Measurements from ENCODE around the gene LSG1. TPM values are rescaled to one million over a fixed set of nuclear protein-coding genes. Genes with fewer than 3 reads are reported as not detected.
"Not testable (repeated sequence)": the region's sequence is repeated elsewhere in the genome, so short reads cannot be mapped to it uniquely, and the experiment has no call there.

The LSG1 gene
- total and polyA plus RNA-seq, 2 donors: 19.7 to 44.1 TPM

DNA sequence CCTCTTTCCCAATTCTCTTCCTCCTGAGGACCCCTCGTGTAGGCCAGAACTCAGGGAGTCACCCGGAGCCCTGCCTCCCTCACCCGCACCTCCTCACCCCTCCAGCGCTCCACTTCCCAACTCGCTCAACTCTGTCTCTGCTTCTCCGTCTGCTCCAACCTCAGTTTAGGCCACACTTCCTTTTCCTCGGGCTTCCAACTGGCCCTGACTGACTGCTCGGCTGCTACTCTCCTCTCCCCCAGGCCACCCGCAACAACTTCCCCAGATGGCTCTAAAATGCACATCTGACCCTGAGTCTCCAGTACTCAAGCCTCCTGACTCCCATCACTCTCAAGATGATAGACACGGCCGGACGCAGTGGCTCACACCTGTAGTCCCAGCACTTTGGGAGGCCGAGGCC, 62.4 kb downstream of the LSG1 start:
- 90% methylated on average over 13 of the region's 13 CpGs for WGBS

DNA sequence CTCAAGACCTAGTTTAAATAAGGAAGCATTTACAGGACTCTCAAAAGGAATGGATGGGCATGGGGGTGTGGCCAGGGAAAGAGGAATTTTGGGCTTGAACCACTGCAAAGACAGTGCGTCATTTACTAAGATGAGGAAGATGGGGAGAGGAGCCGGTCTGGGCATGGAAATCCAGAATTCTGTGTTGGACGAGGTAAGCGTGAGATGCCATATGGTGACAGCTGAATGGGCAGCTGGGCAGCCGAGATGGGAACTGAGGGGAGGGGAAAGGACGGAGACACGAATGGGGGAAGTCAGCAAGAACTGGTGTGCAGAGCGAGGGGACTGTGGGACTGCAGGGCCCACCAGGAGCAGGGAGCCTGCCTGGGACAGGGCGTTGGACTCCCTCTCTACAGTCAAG, 63.0 kb downstream of the LSG1 start:
- no peak for DNase-seq (ENCODE audit: extremely low spot score)
- no peaks in the 10 kb centered on the region for H3K36me3 ChIP-seq (ENCODE audit: insufficient read depth)
- WGBS: 89% methylated on average over 9 of the region's 9 CpGs
- no peak overlapping the region for H3K27ac ChIP-seq (ENCODE audit: low read depth)
- H3K4me3 ChIP-seq (ENCODE audit: low read depth, low read length): no peak overlapping the region
- H3K4me1 ChIP-seq (ENCODE audit: insufficient read depth): no peaks in the 10 kb centered on the region

More for the DNA sequence above, 62.4 kb downstream of the LSG1 start:
- DNase-seq (ENCODE audit: extremely low spot score): no peak
- H3K36me3 ChIP-seq (ENCODE audit: insufficient read depth): no peaks in the 10 kb centered on the region
- no peak overlapping the region for H3K4me3 ChIP-seq (ENCODE audit: low read depth, low read length)
- no peak overlapping the region for H3K27ac ChIP-seq (ENCODE audit: low read depth)
- no peaks in the 10 kb centered on the region for H3K4me1 ChIP-seq (ENCODE audit: insufficient read depth)

DNA sequence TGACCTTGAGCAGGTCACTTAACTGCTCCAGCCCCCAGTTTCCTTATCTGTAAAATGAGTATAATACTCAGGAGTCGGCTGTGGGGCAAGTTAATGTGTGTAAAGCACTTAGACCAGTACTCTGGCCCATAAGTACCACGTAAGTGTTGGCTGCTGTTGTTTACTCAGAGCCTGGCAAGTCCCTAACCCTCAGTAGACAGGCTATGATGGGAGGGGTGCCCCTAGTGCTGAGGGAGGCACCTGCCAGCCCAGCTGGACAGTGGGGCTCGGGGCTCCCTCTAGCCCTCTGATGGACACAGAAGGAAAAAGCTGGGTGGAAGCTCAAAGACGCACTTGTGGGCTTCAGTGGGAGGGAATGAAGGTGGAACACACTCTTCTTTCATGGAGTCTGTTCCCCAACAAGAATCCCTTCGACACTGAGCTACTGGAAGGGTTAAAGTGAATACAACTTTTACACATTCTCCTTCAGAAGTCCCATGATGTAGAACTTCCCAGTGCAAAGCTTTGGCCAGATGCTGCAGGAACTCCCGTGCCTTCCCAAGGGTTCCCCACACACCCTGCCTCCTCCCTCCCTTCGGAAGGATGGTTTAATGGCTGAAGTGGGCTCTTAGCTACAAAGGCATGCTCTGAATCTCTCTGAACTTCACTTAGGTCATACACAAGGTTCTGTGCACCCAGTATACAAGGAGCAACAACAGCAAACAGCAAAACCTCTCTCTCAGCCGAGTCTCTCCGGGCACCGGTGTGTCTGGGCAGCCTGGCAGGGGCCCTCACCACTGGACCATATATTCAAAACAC, 64.2 kb downstream of the LSG1 start:
- Histone ChIP-seq H3K4me3 (ENCODE audit: low read depth, low read length) (no peak overlapping the region), H3K4me1 (ENCODE audit: insufficient read depth) (no peaks in the 10 kb centered on the region), H3K27ac (ENCODE audit: low read depth) (no peak overlapping the region), H3K36me3 (ENCODE audit: insufficient read depth) (no peaks in the 10 kb centered on the region)
- 82% methylated on average over 10 of the region's 10 CpGs for WGBS
- no peak for DNase-seq (ENCODE audit: extremely low spot score)

DNA sequence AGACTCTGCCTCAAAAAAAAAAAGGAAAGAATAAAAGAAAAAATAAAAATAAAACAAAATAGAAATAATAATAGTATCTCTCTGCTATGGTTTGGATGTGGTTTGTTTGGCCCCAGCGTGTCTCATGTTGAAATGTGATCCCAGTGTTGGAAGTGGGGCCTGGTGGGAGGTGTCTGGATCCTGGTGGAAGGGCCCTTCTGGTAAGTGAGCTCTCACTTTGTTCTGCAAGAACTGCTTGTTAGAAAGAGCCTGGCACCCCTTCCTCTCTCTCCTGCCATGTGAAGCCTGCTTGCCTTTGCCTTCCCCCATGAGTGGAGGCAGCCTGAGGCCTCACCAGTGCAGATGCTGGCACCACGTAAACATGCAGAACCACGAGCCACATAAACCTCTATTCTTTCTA, 65.0 kb downstream of the LSG1 start:
- Histone ChIP-seq H3K27ac (ENCODE audit: low read depth) (no peak overlapping the region), H3K4me3 (ENCODE audit: low read depth, low read length) (no peak overlapping the region), H3K36me3 (ENCODE audit: insufficient read depth) (no peaks in the 10 kb centered on the region), H3K4me1 (ENCODE audit: insufficient read depth) (no peaks in the 10 kb centered on the region)
- 90% methylated on average over 3 of the region's 3 CpGs for WGBS
- no peak for DNase-seq (ENCODE audit: extremely low spot score)

GRCh38 chr3:194606163-194606562, 65.8 kb downstream of the LSG1 start:
- no peaks in the 10 kb centered on the region for H3K36me3 ChIP-seq (ENCODE audit: insufficient read depth)
- WGBS: 84% methylated on average over 8 of the region's 8 CpGs
- no peak for DNase-seq (ENCODE audit: extremely low spot score)
- no peaks in the 10 kb centered on the region for H3K4me1 ChIP-seq (ENCODE audit: insufficient read depth)
- no peak overlapping the region for H3K27ac ChIP-seq (ENCODE audit: low read depth)
- H3K4me3 ChIP-seq (ENCODE audit: low read depth, low read length): no peak overlapping the region

DNA sequence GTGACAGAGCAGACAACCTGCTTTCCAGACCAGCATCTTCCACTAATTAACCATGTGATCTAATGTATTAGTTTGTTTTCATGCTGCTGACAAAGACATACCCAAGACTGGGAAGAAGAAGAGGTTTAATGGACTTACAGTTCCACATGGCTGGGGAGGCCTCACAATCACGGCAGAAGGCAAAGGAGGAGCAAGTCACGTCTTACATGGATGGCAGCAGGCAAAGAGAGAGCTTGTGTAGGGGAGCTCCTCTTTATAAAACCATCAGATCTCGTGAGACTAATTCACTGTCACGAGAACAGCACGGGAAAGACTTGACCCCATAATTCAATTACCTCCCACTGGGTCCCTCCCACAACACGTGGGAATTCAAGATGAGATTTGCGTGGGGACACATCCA, 66.7 kb downstream of the LSG1 start:
- not testable (repeated sequence) for H3K4me3 ChIP-seq (ENCODE audit: low read depth, low read length); H3K36me3 ChIP-seq (ENCODE audit: insufficient read depth); H3K27ac ChIP-seq (ENCODE audit: low read depth); H3K4me1 ChIP-seq (ENCODE audit: insufficient read depth); DNase-seq (ENCODE audit: extremely low spot score)
- 91% methylated on average over 7 of the region's 7 CpGs for WGBS

- no peak overlapping the region for H3K27ac ChIP-seq (ENCODE audit: low read depth)
- H3K4me1 ChIP-seq (ENCODE audit: insufficient read depth): no peaks in the 10 kb centered on the region
- DNase-seq (ENCODE audit: extremely low spot score): no peak
- no peaks in the 10 kb centered on the region for H3K36me3 ChIP-seq (ENCODE audit: insufficient read depth)
- WGBS: 88% methylated on average over 2 of the region's 2 CpGs
- no peak overlapping the region for H3K4me3 ChIP-seq (ENCODE audit: low read depth, low read length)
Observed at GRCh38 chr3:194604837-194605236, 67.2 kb downstream of the LSG1 start.

DNA sequence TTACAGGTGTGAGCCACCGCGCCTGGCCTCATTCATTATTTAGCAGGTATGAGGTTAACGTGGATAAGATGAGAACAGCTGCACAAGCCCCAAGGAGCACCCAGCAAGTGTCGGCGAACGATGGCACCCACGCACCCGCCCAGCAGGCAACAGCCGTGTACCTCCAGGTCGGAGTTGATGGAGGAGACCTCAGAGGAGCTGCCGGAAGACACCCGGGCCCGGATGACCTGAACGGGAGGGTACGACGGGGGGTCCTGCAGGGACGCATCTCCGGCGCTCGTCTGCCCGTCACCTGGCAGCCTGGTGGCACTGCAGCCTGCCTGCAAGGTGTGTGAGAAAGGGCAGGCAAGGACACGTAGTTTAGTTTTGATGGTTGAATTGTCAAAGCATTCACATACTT, 67.9 kb downstream of the LSG1 start:
- H3K36me3 ChIP-seq (ENCODE audit: insufficient read depth): no peaks in the 10 kb centered on the region
- no peaks in the 10 kb centered on the region for H3K4me1 ChIP-seq (ENCODE audit: insufficient read depth)
- no peak overlapping the region for H3K4me3 ChIP-seq (ENCODE audit: low read depth, low read length)
- WGBS: 92% methylated on average over 22 of the region's 22 CpGs
- no peak for DNase-seq (ENCODE audit: extremely low spot score)
- H3K27ac ChIP-seq (ENCODE audit: low read depth): no peak overlapping the region

DNA sequence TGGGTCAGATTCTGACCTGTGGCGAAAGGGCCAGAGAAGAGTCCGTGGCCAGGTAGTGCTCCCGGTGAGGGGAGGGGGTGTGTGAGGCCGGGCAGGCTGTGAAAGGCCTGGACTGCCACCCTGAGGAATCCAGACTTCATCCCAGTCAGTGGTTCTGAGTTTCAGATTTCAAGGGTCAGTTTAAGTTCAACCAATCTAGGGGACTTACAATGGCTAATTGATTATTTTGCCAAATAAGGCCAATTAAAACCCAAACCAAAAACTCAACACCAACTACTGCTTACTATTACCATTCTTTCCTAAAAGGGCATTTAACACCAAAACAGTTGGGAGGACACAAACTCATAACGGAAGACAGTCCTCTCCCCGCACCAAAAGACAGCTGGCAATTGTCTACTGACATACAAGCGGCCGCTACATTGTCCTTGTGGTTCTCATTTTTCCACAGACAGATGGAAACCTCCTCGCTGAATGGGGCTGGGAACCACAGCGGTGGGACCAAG, 69.3 kb downstream of the LSG1 start:
- Histone ChIP-seq H3K4me1 (ENCODE audit: insufficient read depth) (no peaks in the 10 kb centered on the region), H3K4me3 (ENCODE audit: low read depth, low read length) (no peak overlapping the region), H3K36me3 (ENCODE audit: insufficient read depth) (no peaks in the 10 kb centered on the region), H3K27ac (ENCODE audit: low read depth) (no peak overlapping the region)
- 68% methylated on average over 10 of the region's 10 CpGs for WGBS
- DNase-seq (ENCODE audit: extremely low spot score): no peak

- no peak for DNase-seq (ENCODE audit: extremely low spot score)
- 88% methylated on average over 25 of the region's 25 CpGs for WGBS
- no peaks in the 10 kb centered on the region for H3K36me3 ChIP-seq (ENCODE audit: insufficient read depth)
- no peak overlapping the region for H3K27ac ChIP-seq (ENCODE audit: low read depth)
- H3K4me3 ChIP-seq (ENCODE audit: low read depth, low read length): no peak overlapping the region
- H3K4me1 ChIP-seq (ENCODE audit: insufficient read depth): no peaks in the 10 kb centered on the region
Observed at GRCh38 chr3:194598771-194599557, 73.0 kb downstream of the LSG1 start.

DNA sequence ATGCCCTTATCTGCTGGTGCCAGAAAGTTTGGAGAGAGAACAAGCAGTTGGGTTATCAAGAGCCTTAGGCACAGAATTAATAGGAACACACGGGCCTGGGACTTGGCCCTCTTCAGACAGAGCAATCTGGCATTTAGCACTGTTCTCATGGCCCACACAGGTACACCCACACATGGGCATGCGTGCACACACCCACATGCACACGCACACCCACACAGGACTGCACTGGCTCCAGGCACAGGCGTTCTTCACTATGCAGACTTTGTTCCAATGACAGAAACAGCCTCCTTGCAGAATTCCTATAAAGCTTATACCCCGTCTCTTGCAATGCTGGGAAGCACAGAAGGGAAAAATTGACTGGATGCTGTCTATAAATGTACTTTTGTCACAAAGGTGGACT, 75.1 kb downstream of the LSG1 start:
- H3K4me3 ChIP-seq (ENCODE audit: low read depth, low read length): no peak overlapping the region
- no peaks in the 10 kb centered on the region for H3K4me1 ChIP-seq (ENCODE audit: insufficient read depth)
- no peak for DNase-seq (ENCODE audit: extremely low spot score)
- 83% methylated on average over 5 of the region's 5 CpGs for WGBS
- no peak overlapping the region for H3K27ac ChIP-seq (ENCODE audit: low read depth)
- no peaks in the 10 kb centered on the region for H3K36me3 ChIP-seq (ENCODE audit: insufficient read depth)

GRCh38 chr3:194592798-194593752, 78.9 kb downstream of the LSG1 start:
- Histone ChIP-seq H3K4me3 (ENCODE audit: low read depth, low read length) (no peak overlapping the region), H3K36me3 (ENCODE audit: insufficient read depth) (no peaks in the 10 kb centered on the region), H3K27ac (ENCODE audit: low read depth) (no peak overlapping the region), H3K4me1 (ENCODE audit: insufficient read depth) (no peaks in the 10 kb centered on the region)
- WGBS: 73% methylated on average over 10 of the region's 10 CpGs
- peak; percentile 20 for DNase-seq (ENCODE audit: extremely low spot score)

Measured in urinary bladder (tissue), 4 donors.